HEK293 (cell line): ENCODE measurements around the gene CORO2B.
A peak's percentile ranks its signal among the peaks of the same experiment; 100 is the strongest.

Experiments used
- CTCF ChIA-PET: fragments of 350-600 bp; formaldehyde crosslinking; extraction: SDS; loops from one replicate; lab custom pipeline; 2021; ENCODE audit warnings: antibody characterized with exemption; lab: Yijun Ruan, JAX
- POLR2A ChIA-PET: fragments of 300-600 bp; formaldehyde crosslinking; extraction: SDS; loops from one replicate; lab custom pipeline; 2020; ENCODE audit warnings: antibody characterized with exemption, inconsistent platforms; lab: Yijun Ruan, JAX
- H3K27ac ChIP-seq: fragments of 200-500 bp; sonication (Bioruptor generic); 2 replicates; pipeline ENCODE4 v1.5.1; 2014; ENCODE audit warnings: low read depth, low read length, control low read depth, inconsistent platforms; ENCODE audit errors: extremely low read depth
- H3K36me3 ChIP-seq, 2 experiments: fragments of 200-500 bp in 1 of 2; sonication (Bioruptor generic) in 1 of 2; 1 replicate in 1 of 2; 2 replicates in 1 of 2; pipeline ENCODE4 v1.5.1; 2014 to 2017; ENCODE audit warnings: inconsistent platforms in 2 of 2, low read length in 2 of 2; ENCODE audit not compliant: control insufficient read depth in 2 of 2, insufficient read depth in 1 of 2
- H3K4me1 ChIP-seq: fragments of 200-500 bp; sonication (Bioruptor generic); 2 replicates; pipeline ENCODE4 v1.5.1; 2014; ENCODE audit warnings: mild to moderate bottlenecking, low read length, inconsistent platforms; ENCODE audit not compliant: control insufficient read depth, insufficient read depth
- H3K4me3 ChIP-seq: 2 replicates; pipeline ENCODE4 v1.5.1; 2011; ENCODE audit warnings: low read depth, mild to moderate bottlenecking, control low read depth, low read length, moderate library complexity
- H3K9me3 ChIP-seq: fragments of 200-500 bp; sonication (Bioruptor generic); 2 replicates; pipeline ENCODE4 v1.5.1; 2014; ENCODE audit warnings: low read depth, low read length, inconsistent platforms; ENCODE audit not compliant: control insufficient read depth, insufficient read depth
- PRDM1 ChIP-seq: fragments of 450-650 bp; formaldehyde crosslinking; IDR thresholded peaks from 2 replicates; pipeline ENCODE4; 2016; ENCODE audit warnings: missing biosample characterization, missing genetic modification characterization
- SALL2 ChIP-seq: fragments of 450-650 bp; formaldehyde crosslinking; IDR thresholded peaks from 2 replicates; pipeline ENCODE4 v1.5.0; 2017; ENCODE audit warnings: missing biosample characterization, mild to moderate bottlenecking, missing genetic modification characterization, borderline replicate concordance
- SETDB1 ChIP-seq: IDR thresholded peaks from one replicate; pipeline ENCODE4 v1.6.1; 2017; ENCODE audit warnings: mild to moderate bottlenecking, low read length, moderate library complexity, mixed read lengths; ENCODE audit not compliant: insufficient read length
- ZFHX2 ChIP-seq: fragments of 450-650 bp; formaldehyde crosslinking; conservative IDR thresholded peaks from 2 replicates; pipeline ENCODE4 v1.5.1; 2016; ENCODE audit warnings: missing biosample characterization, missing genetic modification characterization
- ZNF114 ChIP-seq: fragments of 450-650 bp; formaldehyde crosslinking; IDR thresholded peaks from 2 replicates; pipeline ENCODE4 v1.5.0; 2017; ENCODE audit warnings: missing biosample characterization, missing genetic modification characterization
- ZNF133 ChIP-seq: fragments of 450-650 bp; formaldehyde crosslinking; IDR thresholded peaks from 2 replicates; pipeline ENCODE4 v1.5.1; 2016; ENCODE audit warnings: missing biosample characterization, missing genetic modification characterization
- ZNF140 ChIP-seq: fragments of 450-650 bp; formaldehyde crosslinking; IDR thresholded peaks from 2 replicates; pipeline ENCODE4 v1.5.1; 2016; ENCODE audit warnings: missing biosample characterization, missing genetic modification characterization
- ZNF146 ChIP-seq: fragments of 450-650 bp; formaldehyde crosslinking; IDR thresholded peaks from 2 replicates; pipeline ENCODE4 v1.5.1; 2016; ENCODE audit warnings: missing biosample characterization, missing genetic modification characterization
- ZNF157 ChIP-seq: fragments of 450-650 bp; formaldehyde crosslinking; IDR thresholded peaks from 2 replicates; pipeline ENCODE4 v1.5.1; 2016; ENCODE audit warnings: missing biosample characterization, missing genetic modification characterization
- ZNF19 ChIP-seq: fragments of 450-650 bp; formaldehyde crosslinking; IDR thresholded peaks from 2 replicates; pipeline ENCODE4; 2016; ENCODE audit warnings: missing biosample characterization, missing genetic modification characterization, low read depth
- ZNF302 ChIP-seq: fragments of 450-650 bp; formaldehyde crosslinking; IDR thresholded peaks from 2 replicates; pipeline ENCODE4 v1.5.1; 2016; ENCODE audit warnings: missing biosample characterization, missing genetic modification characterization, low read depth
- ZNF37A ChIP-seq: fragments of 450-650 bp; IDR thresholded peaks from 2 replicates; pipeline ENCODE4 v1.5.1; 2018; ENCODE audit warnings: missing biosample characterization, missing genetic modification characterization
- ZNF48 ChIP-seq: fragments of 450-650 bp; formaldehyde crosslinking; IDR thresholded peaks from 2 replicates; pipeline ENCODE4 v1.5.1; 2016; ENCODE audit warnings: missing biosample characterization, missing genetic modification characterization
- ZNF529 ChIP-seq: fragments of 450-650 bp; formaldehyde crosslinking; IDR thresholded peaks from 2 replicates; pipeline ENCODE4 v1.5.1; 2017; ENCODE audit warnings: missing genetic modification characterization, missing biosample characterization; ENCODE audit not compliant: insufficient replicate concordance
- ZNF600 ChIP-seq: fragments of 450-650 bp; formaldehyde crosslinking; IDR thresholded peaks from 2 replicates; pipeline ENCODE4 v1.5.1; 2016; ENCODE audit warnings: missing biosample characterization, missing genetic modification characterization
- ZNF623 ChIP-seq: fragments of 450-650 bp; formaldehyde crosslinking; IDR thresholded peaks from 2 replicates; pipeline ENCODE4 v1.5.1; 2016; ENCODE audit warnings: missing biosample characterization, missing genetic modification characterization
- ZNF654 ChIP-seq: fragments of 450-650 bp; formaldehyde crosslinking; IDR thresholded peaks from 2 replicates; pipeline ENCODE4 v1.5.1; 2016; ENCODE audit warnings: low read depth, missing biosample characterization, missing genetic modification characterization
- ZNF701 ChIP-seq: fragments of 450-650 bp; formaldehyde crosslinking; IDR thresholded peaks from 2 replicates; pipeline ENCODE4 v1.5.1; 2016; ENCODE audit warnings: missing biosample characterization, missing genetic modification characterization
- TF ChIP-seq, protein P1 (sequence below): fragments of 450-650 bp; formaldehyde crosslinking; IDR thresholded peaks from 2 replicates; pipeline ENCODE4 v1.5.0; 2017; ENCODE audit warnings: missing biosample characterization, missing genetic modification characterization, borderline replicate concordance
- TF ChIP-seq, protein P2 (sequence below): fragments of 450-650 bp; formaldehyde crosslinking; IDR thresholded peaks from 2 replicates; pipeline ENCODE4 v1.5.1; 2016; ENCODE audit warnings: missing biosample characterization, missing genetic modification characterization
- TF ChIP-seq, protein P3 (sequence below): fragments of 450-650 bp; formaldehyde crosslinking; IDR thresholded peaks from 2 replicates; pipeline ENCODE4 v1.5.1; 2016; ENCODE audit warnings: missing biosample characterization, missing genetic modification characterization

Gene CORO2B

DNA sequence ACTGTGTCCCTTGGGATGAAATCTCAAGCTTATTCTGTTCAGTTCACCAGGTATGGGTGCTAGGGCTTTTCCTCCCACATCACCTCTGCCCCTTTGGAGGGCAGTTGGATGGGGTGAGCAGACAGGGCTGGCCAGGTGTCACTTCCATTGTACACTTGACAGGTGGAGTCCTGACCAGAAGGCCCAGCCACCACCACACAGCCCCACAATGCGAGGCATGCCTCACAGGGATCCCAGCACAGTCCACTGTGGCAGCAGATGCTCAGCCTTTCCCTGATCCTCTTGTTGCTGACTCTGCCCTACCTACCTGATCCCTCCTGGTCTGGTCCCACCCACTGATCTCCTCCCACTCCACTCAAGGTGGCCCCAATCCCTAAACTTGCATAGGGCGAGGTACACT, 153.7 kb downstream of the CORO2B start:
- no peaks in the 10 kb centered on the region for H3K36me3 ChIP-seq
- H3K9me3 ChIP-seq, result no peaks in the 10 kb centered on the region
- no peak overlapping the region for H3K4me3 ChIP-seq
- TF ChIP-seq ZNF654 (tag by site-specific recombination), result no peak
- TF ChIP-seq ZFHX2, result peak; percentile 25
- H3K4me1 ChIP-seq, result no peaks in the 10 kb centered on the region; the same call in 1 of the 2 replicates
- POLR2A ChIA-PET, result no interaction called here
- H3K27ac ChIP-seq, result no peak overlapping the region
- CTCF ChIA-PET, result interaction anchor here (1.2 to 4.0 kb wide), 5 partner anchors 27 to 192 kb away, joined by 3 to 59 read pairs (median 5); no protein-coding TSS in a partner anchor

DNA sequence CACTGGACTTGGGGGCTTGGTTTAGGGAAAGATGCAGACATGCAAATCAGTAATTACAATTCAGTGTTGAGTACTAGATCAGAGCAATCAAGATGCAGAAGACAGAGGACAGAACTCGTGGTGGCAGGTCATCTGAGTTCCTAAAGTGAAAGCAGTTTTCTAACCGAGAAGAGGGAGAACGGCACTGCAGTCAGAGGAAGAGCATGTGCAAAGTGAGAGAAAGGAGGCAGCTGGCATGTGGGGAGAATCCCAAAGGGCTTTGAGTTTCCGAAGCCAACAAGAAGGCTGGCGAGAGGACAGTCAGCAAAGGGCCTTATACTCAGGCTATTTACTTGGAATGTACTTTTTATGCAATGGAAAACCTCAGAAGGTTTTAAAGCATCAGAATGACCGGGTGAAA, 154.9 kb downstream of the CORO2B start:
- CTCF ChIA-PET, result interaction anchor here (1.7 to 2.1 kb wide), 2 partner anchors 60 to 142 kb away, joined by 10 to 12 read pairs; no protein-coding TSS in a partner anchor
- no peaks in the 10 kb centered on the region for H3K36me3 ChIP-seq
- H3K4me3 ChIP-seq, result no peak overlapping the region
- no peak overlapping the region for H3K27ac ChIP-seq
- H3K4me1 ChIP-seq, result no peaks in the 10 kb centered on the region; the same call in 1 of the 2 replicates
- H3K9me3 ChIP-seq, result no peaks in the 10 kb centered on the region
- TF ChIP-seq ZNF600 (tag by site-specific recombination), result no peak
- TF ChIP-seq ZNF623 (tag by site-specific recombination), result no peak
- no peak for TF ChIP-seq ZNF701 (tag by site-specific recombination)
- no peak for TF ChIP-seq ZNF114 (tag by site-specific recombination)
- TF ChIP-seq ZNF19, result no peak
- no peak for TF ChIP-seq ZNF529 (tag by site-specific recombination)
- no peak for TF ChIP-seq ZNF146
- TF ChIP-seq ZNF157 (tag by site-specific recombination), result no peak
- TF ChIP-seq ZNF37A, result no peak
- TF ChIP-seq, protein P1, sequence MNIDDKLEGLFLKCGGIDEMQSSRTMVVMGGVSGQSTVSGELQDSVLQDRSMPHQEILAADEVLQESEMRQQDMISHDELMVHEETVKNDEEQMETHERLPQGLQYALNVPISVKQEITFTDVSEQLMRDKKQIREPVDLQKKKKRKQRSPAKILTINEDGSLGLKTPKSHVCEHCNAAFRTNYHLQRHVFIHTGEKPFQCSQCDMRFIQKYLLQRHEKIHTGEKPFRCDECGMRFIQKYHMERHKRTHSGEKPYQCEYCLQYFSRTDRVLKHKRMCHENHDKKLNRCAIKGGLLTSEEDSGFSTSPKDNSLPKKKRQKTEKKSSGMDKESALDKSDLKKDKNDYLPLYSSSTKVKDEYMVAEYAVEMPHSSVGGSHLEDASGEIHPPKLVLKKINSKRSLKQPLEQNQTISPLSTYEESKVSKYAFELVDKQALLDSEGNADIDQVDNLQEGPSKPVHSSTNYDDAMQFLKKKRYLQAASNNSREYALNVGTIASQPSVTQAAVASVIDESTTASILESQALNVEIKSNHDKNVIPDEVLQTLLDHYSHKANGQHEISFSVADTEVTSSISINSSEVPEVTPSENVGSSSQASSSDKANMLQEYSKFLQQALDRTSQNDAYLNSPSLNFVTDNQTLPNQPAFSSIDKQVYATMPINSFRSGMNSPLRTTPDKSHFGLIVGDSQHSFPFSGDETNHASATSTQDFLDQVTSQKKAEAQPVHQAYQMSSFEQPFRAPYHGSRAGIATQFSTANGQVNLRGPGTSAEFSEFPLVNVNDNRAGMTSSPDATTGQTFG (tag by site-specific recombination), result no peak
- TF ChIP-seq, all 188 proteins: peak for 0
- POLR2A ChIA-PET, result interaction anchor here (0.5 kb wide), 1 partner anchor 32 kb away, joined by 7 read pairs; no protein-coding TSS in a partner anchor

DNA sequence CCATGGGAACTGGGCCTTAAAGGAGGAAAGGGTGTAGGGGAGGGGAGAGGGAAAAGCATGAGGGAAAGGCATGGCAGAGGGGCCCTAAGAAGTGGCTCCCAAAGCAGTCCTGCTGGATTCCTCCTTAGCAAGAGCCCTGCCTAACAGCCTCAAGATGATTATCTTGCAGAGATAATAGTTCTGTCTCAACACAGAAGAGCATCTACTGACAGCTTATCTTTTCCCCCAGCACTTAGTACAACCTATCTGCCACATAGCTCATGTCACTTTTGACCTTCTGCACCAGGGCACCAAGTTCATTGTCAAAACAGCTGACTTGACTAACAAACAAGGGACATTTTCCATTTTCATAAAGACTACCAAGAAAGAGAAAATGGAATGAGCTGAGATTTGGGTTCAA, 155.6 kb downstream of the CORO2B start:
- CTCF ChIA-PET, result interaction anchor here (0.7 to 2.1 kb wide), 4 partner anchors 60 to 174 kb away, joined by 3 to 12 read pairs (median 8); no protein-coding TSS in a partner anchor
- no peak for TF ChIP-seq ZNF48 (tag by site-specific recombination)
- TF ChIP-seq, protein P2, sequence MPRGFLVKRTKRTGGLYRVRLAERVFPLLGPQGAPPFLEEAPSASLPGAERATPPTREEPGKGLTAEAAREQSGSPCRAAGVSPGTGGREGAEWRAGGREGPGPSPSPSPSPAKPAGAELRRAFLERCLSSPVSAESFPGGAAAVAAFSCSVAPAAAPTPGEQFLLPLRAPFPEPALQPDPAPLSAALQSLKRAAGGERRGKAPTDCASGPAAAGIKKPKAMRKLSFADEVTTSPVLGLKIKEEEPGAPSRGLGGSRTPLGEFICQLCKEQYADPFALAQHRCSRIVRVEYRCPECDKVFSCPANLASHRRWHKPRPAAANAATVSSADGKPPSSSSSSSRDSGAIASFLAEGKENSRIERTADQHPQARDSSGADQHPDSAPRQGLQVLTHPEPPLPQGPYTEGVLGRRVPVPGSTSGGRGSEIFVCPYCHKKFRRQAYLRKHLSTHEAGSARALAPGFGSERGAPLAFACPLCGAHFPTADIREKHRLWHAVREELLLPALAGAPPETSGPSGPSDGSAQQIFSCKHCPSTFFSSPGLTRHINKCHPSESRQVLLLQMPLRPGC, result no peak
- TF ChIP-seq ZNF302, result no peak
- no peak for TF ChIP-seq SALL2 (tag by site-specific recombination)
- TF ChIP-seq PRDM1 (tag by site-specific recombination), result no peak
- no peak for TF ChIP-seq ZNF133
- no peak for TF ChIP-seq ZNF600 (tag by site-specific recombination)
- no peak for TF ChIP-seq SETDB1
- TF ChIP-seq, protein P3, sequence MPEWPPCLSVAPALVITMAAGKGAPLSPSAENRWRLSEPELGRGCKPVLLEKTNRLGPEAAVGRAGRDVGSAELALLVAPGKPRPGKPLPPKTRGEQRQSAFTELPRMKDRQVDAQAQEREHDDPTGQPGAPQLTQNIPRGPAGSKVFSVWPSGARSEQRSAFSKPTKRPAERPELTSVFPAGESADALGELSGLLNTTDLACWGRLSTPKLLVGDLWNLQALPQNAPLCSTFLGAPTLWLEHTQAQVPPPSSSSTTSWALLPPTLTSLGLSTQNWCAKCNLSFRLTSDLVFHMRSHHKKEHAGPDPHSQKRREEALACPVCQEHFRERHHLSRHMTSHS (tag by site-specific recombination), result no peak
- TF ChIP-seq ZNF140 (tag by site-specific recombination), result no peak
- no peak overlapping the region for H3K27ac ChIP-seq
- no peaks in the 10 kb centered on the region for H3K9me3 ChIP-seq
- H3K36me3 ChIP-seq, result no peaks in the 10 kb centered on the region
- POLR2A ChIA-PET, result no interaction called here
- H3K4me3 ChIP-seq, result no peak overlapping the region
- H3K4me1 ChIP-seq, result no peaks in the 10 kb centered on the region; the same call in 1 of the 2 replicates
